ENCODE data around the gene ZNF783.

ZNF783 gene

GRCh38 chr7:149281508-149282330 lies 19.7 kb downstream of the ZNF783 start:
- DNase-seq (ENCODE audit: low spot score), result no peak

- DNase-seq (ENCODE audit: low spot score), result no peak
These were observed 20.3 kb downstream of the ZNF783 start for GRCh38 chr7:149282331-149282655.

GRCh38 chr7:149283321-149283720 lies 21.3 kb downstream of the ZNF783 start:
- DNase-seq (ENCODE audit: low spot score), result no peak

GRCh38 chr7:149284343-149284742 lies 22.3 kb downstream of the ZNF783 start:
- no peak for DNase-seq (ENCODE audit: low spot score)

- peak; percentile 87 for DNase-seq (ENCODE audit: low spot score)
These were observed 23.0 kb downstream of the ZNF783 start for GRCh38 chr7:149284850-149285585.

- no peak for DNase-seq (ENCODE audit: low spot score)
These were observed 23.6 kb downstream of the ZNF783 start for GRCh38 chr7:149285603-149286002.

GRCh38 chr7:149286811-149287400 lies 24.9 kb downstream of the ZNF783 start:
- no peak for DNase-seq (ENCODE audit: low spot score)

- no peak for DNase-seq (ENCODE audit: low spot score)
These were observed 25.6 kb downstream of the ZNF783 start for GRCh38 chr7:149287622-149288021.

GRCh38 chr7:149289262-149289661 lies 27.3 kb downstream of the ZNF783 start:
- DNase-seq (ENCODE audit: low spot score), result no peak

GRCh38 chr7:149289856-149290255 lies 27.9 kb downstream of the ZNF783 start:
- no peak for DNase-seq (ENCODE audit: low spot score)

- no peak for DNase-seq (ENCODE audit: low spot score)
These were observed 29.2 kb downstream of the ZNF783 start for GRCh38 chr7:149291036-149291780.

GRCh38 chr7:149291781-149292461 lies 29.9 kb downstream of the ZNF783 start:
- DNase-seq (ENCODE audit: low spot score), result no peak

GRCh38 chr7:149292462-149292823 lies 30.4 kb downstream of the ZNF783 start:
- no peak for DNase-seq (ENCODE audit: low spot score)

GRCh38 chr7:149293338-149293737 lies 31.3 kb downstream of the ZNF783 start:
- DNase-seq (ENCODE audit: low spot score), result no peak

GRCh38 chr7:149293946-149294633 lies 32.1 kb downstream of the ZNF783 start:
- no peak for DNase-seq (ENCODE audit: low spot score)

GRCh38 chr7:149294634-149295480 lies 32.9 kb downstream of the ZNF783 start:
- DNase-seq (ENCODE audit: low spot score), result no peak

- DNase-seq (ENCODE audit: low spot score), result no peak
These were observed 33.5 kb downstream of the ZNF783 start for GRCh38 chr7:149295481-149295850.

GRCh38 chr7:149296368-149296767 lies 34.4 kb downstream of the ZNF783 start:
- DNase-seq (ENCODE audit: low spot score), result no peak

- DNase-seq (ENCODE audit: low spot score), result no peak
These were observed 35.2 kb downstream of the ZNF783 start for GRCh38 chr7:149297034-149297755.

Data from pons (tissue), 1 donor.